SK-N-MC (cell line): ENCODE measurements around the gene PLPPR5.

Experiments used
- EZH2 ChIP-seq: fragments of 200-600 bp; sonication (generic); IDR thresholded peaks from one replicate; pipeline ENCODE4 v1.6.1; 2017; ENCODE audit warnings: antibody characterized with exemption
- POLR2AphosphoS5 ChIP-seq: IDR thresholded peaks from 2 replicates; pipeline ENCODE4 v1.6.1; 2012; ENCODE audit warnings: mild to moderate bottlenecking, low read depth, low read length, borderline replicate concordance

DNA sequence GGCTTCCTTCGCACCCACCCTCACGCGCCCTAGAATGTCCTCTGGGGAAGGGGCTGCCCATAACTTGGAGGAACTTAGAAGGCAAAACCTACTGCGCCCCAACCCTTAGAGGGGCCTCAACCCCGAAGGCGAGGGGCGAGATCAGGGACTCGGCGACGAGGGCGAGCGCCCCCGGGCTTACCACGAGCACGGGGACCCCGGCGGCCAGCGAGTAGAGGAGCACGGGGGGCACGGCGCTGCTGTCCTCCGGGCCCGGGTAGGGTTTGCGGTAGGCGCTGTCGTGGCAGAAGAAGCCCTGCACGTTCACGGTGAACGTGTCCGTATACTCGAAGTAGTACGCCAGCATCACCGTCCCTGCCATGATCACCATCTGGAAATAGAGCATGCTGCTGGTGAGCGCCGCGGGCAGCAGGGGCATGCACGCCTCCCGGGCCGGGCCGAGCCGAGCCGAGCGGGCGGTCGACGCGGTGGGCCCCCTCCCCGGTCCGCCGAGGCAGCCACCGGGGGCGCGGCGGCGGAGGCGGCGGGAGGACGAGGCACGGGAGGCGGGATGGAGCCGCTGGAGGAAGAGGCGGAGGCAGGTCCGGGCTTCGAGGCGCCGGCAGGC, 304 bp downstream of the PLPPR5 start:
- TF ChIP-seq POLR2AphosphoS5 (no peak), EZH2 (no peak)
